Heart right ventricle (tissue), 16 donors: ENCODE results near the gene SPATC1L. TPM values are rescaled to one million over a fixed set of nuclear protein-coding genes. Genes with fewer than 3 reads are reported as not detected.
A peak's percentile ranks its signal among the peaks of the same experiment; 100 is the strongest.
"Not testable (repeated sequence)": the region's sequence is repeated elsewhere in the genome, so short reads cannot be mapped to it uniquely, and the experiment has no call there.

Experiments used
- ATAC-seq, 8 donors: fragments of 200-7000 bp; cut with Tn5 transposase; one replicate each; pipeline ENCODE4 v1.9.1; 2020; ENCODE audit warnings: mild to moderate bottlenecking in 8 of 8, moderate library complexity in 8 of 8, moderate number of reproducible peaks in 1 of 8
- DNase-seq, 2 donors: peaks; one replicate each; pipeline ENCODE4 v3.0.0-alpha.2; 2020
- H3K27ac ChIP-seq, 10 donors: fragments of 200-600 bp; sonication (generic) in 2 of 10; one replicate each; pipeline versions ENCODE4 v1.5.0 to v1.8.0; 2020 to 2022; ENCODE audit warnings: mild to moderate bottlenecking in 3 of 10
- H3K27me3 ChIP-seq, 7 donors: fragments of 200-600 bp; one replicate each; pipeline ENCODE4 v1.8.0; 2021 to 2022; ENCODE audit warnings: mild to moderate bottlenecking in 2 of 7
- H3K36me3 ChIP-seq, 9 donors: fragments of 200-600 bp; sonication (generic) in 1 of 9; one replicate each; pipeline versions ENCODE4 v1.5.0 to v1.8.0; 2020 to 2022; ENCODE audit warnings: mild to moderate bottlenecking in 2 of 9
- H3K4me1 ChIP-seq, 9 donors: fragments of 200-600 bp; sonication (generic) in 1 of 9; one replicate each; pipeline versions ENCODE4 v1.5.0 to v1.8.0; 2020 to 2022; ENCODE audit warnings: mild to moderate bottlenecking in 4 of 9
- H3K4me3 ChIP-seq, 10 donors: fragments of 200-600 bp; sonication (generic) in 2 of 10; one replicate each; pipeline versions ENCODE4 v1.5.0 to v1.8.0; 2020 to 2022; ENCODE audit warnings: mild to moderate bottlenecking in 7 of 10, moderate library complexity in 2 of 10
- H3K9me3 ChIP-seq, 11 donors: fragments of 200-600 bp in 10 of 11; sonication (generic) in 2 of 11; one replicate each; pipeline versions ENCODE4 v1.5.0 to v1.8.0; 2013 to 2022; ENCODE audit warnings: mild to moderate bottlenecking in 2 of 11, control low read depth in 1 of 11, moderate library complexity in 1 of 11
- WGBS, 2 donors: extraction: QIAGEN DNeasy Blood & Tissue Kit; methylation state at CpG; one replicate each; pipeline ENCODE4 v1.1.7; 2013; ENCODE audit warnings: inconsistent platforms in 1 of 2; 5-methylcytosine and 5-hydroxymethylcytosine counted together
- intact Hi-C, 10 donors: fragments of 100-400 bp; cut with DNase I; formaldehyde crosslinking; loops; one replicate each; pipeline versions ENCODE4 v1.11.1 to v1.14.2; 2022
- polyA plus RNA-seq, 2 donors: library from polyadenylated mRNA; stranded (reverse); fragments of 200-250 nt; gene quantifications; one replicate each; pipeline ENCODE4 v1.2.3, GENCODE V29; 2013
- total RNA-seq, 10 donors: library from RNA; stranded (reverse); fragmentation: NEBNext Ultra II Directional in 3 of 10; extraction: Animal tissue kit (Norgen Biotek cat#: 25700) in 3 of 10; gene quantifications; one replicate each; pipeline versions ENCODE4 v1.2.1 to v1.2.4, GENCODE V29; 2021 to 2023
- TF ChIP-seq, protein P1 (sequence below), 9 donors: fragments of 200-600 bp; sonication (generic) in 2 of 9; IDR thresholded peaks; one replicate each; pipeline versions ENCODE4 v1.5.0 to v1.8.0; 2021 to 2022; ENCODE audit warnings: antibody characterized with exemption in 9 of 9, mild to moderate bottlenecking in 5 of 9, moderate library complexity in 1 of 9
- donor health status: Arrhythmogenic right ventricular cardiomyopathy.
- donor health status: ischemic (EF 13 %, LVEDD 7.1; RV severe dilation, severe dysfunction).
- donor health status: healthy with polysubstance abuse.
- donor health status: DM: no; HTN: yes; CAD: no.
- donor health status: DM: no; HTN: no; CAD: no.
- donor health status: ischemic (EF 25% LVEDD 6.9; RV normal size, moderate dysfunction).
- donor health status: ischemic (EF 25% LVEDD 5.7; RV mildly dilated, moderate dysfunction).
- donor health status: healthy.
- donor health status: DM: yes; HTN: yes; CAD: no.
- donor health status: Ischemic cardiomyopathy.
- donor health status: ischemic (EF 35%, LVEDD 5.7; RV mildly dilated, moderate dysfunction).
- donor health status: nonischemic (EF 11% LVEDD 7.7; RV severe dilation, severe dysfunction).
- donor health status: DM: yes; HTN: yes; CAD: no.
- donor health status: PGD.
- donor health status: ischemic (EF 29% LVEDD 5.4; RV normal size, mild dysfunction).
- donor health status: nonischemic (EF 23%, LVEDD 6.1; RV moderate dilation, normal function).

Gene SPATC1L
- total and polyA plus RNA-seq, 12 donors: 4.7 to 14.6 (median 8.4) TPM

DNA sequence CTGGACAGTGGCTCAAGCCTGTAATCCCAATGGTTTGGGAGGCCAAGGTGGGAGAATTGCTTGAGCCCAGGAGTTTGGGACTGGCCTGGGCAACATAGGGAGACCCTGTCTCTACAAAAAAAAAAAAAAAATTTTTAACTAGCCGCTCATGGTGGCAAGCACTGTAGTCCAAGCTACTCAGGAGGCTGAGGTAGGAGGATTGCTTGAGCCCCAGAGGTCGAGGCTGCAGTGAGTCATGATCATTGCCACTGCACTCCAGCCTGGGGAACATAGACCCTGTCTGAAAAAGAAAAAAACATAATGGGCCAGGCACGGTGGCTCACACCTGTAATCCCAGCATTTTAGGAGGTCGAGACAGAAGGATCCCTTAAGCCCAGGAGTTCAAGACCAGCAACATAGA is 5.3 kb downstream of the SPATC1L start:
- no peak for ATAC-seq
- peaks cover 0 to 29% (median 13%) of the 10 kb centered on the region in 11 donors for H3K9me3 ChIP-seq
- no peak overlapping the region for H3K4me3 ChIP-seq
- TF ChIP-seq, protein P1, sequence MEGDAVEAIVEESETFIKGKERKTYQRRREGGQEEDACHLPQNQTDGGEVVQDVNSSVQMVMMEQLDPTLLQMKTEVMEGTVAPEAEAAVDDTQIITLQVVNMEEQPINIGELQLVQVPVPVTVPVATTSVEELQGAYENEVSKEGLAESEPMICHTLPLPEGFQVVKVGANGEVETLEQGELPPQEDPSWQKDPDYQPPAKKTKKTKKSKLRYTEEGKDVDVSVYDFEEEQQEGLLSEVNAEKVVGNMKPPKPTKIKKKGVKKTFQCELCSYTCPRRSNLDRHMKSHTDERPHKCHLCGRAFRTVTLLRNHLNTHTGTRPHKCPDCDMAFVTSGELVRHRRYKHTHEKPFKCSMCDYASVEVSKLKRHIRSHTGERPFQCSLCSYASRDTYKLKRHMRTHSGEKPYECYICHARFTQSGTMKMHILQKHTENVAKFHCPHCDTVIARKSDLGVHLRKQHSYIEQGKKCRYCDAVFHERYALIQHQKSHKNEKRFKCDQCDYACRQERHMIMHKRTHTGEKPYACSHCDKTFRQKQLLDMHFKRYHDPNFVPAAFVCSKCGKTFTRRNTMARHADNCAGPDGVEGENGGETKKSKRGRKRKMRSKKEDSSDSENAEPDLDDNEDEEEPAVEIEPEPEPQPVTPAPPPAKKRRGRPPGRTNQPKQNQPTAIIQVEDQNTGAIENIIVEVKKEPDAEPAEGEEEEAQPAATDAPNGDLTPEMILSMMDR (IDR thresholded peaks at IDR 0.05): no peak
- H3K27me3 ChIP-seq: no peaks in the 10 kb centered on the region
- no peak overlapping the region for H3K27ac ChIP-seq
- no peak for DNase-seq
- H3K4me1 ChIP-seq: peaks cover 0 to 8% (median 0%) of the 10 kb centered on the region in 9 donors
- WGBS, 2 donors: 84 to 91% methylated on average over 4 of the region's 4 CpGs
- intact Hi-C loops: no loop called here
- no peaks in the 10 kb centered on the region for H3K36me3 ChIP-seq

DNA sequence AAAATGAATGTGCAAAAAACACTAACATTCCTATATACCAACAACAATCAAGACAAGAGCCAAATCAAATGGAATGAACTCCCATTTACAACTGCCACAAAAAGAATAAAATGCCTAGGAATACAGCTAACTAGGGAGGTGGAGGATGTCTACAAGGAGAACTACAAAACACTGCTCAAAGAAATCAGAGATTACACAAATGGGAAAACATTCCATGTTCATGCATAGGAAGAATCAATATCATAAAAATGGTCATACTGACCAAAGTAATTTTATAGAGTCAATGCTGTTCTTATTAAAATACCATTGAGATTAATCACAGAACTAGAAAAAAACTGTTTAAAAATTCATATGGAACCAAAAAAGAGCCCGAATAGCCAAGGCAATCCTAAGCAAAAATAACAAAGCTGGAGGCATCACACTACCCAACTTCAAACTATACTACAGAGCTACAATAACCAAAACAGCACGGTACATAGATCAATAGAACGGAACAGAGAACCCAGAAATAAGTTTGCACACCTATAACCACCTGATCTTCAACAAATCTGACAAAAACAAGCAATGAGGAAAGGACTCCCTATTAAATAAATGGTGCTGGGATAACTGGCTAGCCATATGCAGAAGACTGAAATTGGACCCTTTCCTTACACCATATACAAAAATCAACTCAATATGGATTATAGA is 7.7 kb downstream of the SPATC1L start:
- H3K4me3 ChIP-seq, H3K36me3 ChIP-seq, DNase-seq, ATAC-seq, H3K4me1 ChIP-seq, H3K27ac ChIP-seq, intact Hi-C loops, H3K27me3 ChIP-seq: not testable (repeated sequence)
- WGBS, 2 donors: 95 to 97% methylated on average over 3 of the region's 3 CpGs
- H3K9me3 ChIP-seq: peaks cover 0 to 32% (median 13%) of the 10 kb centered on the region in 11 donors

DNA sequence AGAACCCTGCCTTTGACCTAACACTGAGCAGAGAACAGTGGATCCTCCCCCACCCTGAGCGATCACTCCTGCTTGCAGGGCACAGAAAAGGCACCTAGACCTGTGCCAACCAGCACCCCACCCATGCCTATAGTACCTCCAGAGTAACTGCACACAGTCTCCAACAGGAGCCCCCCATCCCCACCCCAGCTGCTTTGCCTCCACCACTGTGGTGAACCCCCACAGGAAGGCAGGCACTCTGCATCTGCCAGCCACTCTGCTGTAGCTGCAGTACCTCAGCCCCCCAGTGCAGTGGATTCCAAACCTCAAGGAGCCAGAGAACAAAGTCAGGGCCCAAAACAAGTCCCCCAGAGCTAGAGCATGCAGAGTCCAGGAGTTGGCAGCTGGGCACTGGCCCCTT is 10.7 kb downstream of the SPATC1L start:
- TF ChIP-seq, protein P1 (IDR thresholded peaks at IDR 0.05): no peak
- H3K9me3 ChIP-seq: peaks cover 0 to 32% (median 13%) of the 10 kb centered on the region in 11 donors
- intact Hi-C loops: no loop called here
- ATAC-seq (peak in 1 of 8 donors; percentile 44), DNase-seq (no peak)
- H3K27ac ChIP-seq: no peak overlapping the region
- H3K36me3 ChIP-seq: no peaks in the 10 kb centered on the region
- H3K4me3 ChIP-seq: no peak overlapping the region
- 95 to 100% methylated on average over 1 of the region's 1 CpG for WGBS, 2 donors
- H3K27me3 ChIP-seq: no peaks in the 10 kb centered on the region
- no peaks in the 10 kb centered on the region for H3K4me1 ChIP-seq

DNA sequence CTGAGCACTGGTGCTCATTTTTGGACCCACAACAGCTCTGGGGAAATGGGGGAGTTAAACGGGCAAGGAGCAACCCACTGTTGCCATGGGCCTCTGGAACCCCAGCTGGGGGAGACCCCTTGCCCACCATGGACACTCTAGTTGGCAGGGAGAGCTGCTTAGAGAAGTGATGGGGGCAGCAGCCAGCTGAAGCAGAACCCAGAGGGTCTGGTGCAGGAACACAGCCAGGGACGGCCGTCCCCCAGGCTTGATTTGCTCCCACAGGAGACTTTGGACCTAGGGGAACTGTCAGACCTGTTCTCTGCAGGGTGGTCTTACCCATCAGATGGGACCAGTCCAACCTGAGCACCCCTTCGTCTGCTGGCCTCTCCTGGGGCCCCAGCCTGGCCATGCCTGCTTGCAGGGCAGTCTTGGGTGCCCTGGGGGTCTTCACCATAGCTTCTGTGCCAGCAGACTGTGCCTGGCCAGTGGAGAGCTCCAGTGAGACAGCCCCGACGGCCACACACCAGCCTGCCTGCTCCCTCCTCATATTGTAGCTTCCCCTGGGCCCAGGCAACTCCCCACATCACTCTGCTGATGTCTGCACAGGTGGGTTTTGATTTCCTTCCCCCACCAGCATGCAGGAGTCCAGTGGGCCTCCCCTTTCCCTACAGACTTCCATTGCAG is 11.3 kb downstream of the SPATC1L start:
- DNase-seq (no peak), ATAC-seq (peak in 1 of 8 donors; percentile 22)
- intact Hi-C loops: no loop called here
- Histone ChIP-seq H3K36me3 (no peaks in the 10 kb centered on the region), H3K4me1 (no peaks in the 10 kb centered on the region), H3K9me3 (peaks cover 0 to 32% (median 13%) of the 10 kb centered on the region in 11 donors), H3K4me3 (no peak overlapping the region), H3K27ac (no peak overlapping the region), H3K27me3 (no peaks in the 10 kb centered on the region)
- WGBS, 2 donors: 93% methylated on average over 6 of the region's 6 CpGs
- TF ChIP-seq, protein P1 (IDR thresholded peaks at IDR 0.05): no peak
